Measurements from ENCODE around the gene CDH7. TPM values are rescaled to one million over a fixed set of nuclear protein-coding genes. Genes with fewer than 3 reads are reported as not detected.

CDH7 gene
- total RNA-seq, 4 donors from 2014 or later, result 0.04 TPM; not detected in 3

GRCh38 chr18:65827444-65827843, 76.6 kb downstream of the CDH7 start:
- ATAC-seq, result no peak
- Histone ChIP-seq H3K27ac (no peak overlapping the region), H3K9me3 (no peaks in the 10 kb centered on the region), H3K36me3 (no peaks in the 10 kb centered on the region), H3K4me1 (no peaks in the 10 kb centered on the region), H3K27me3 (no peaks in the 10 kb centered on the region), H3K4me3 (no peak overlapping the region)
- no peak for TF ChIP-seq POLR2A (IDR thresholded peaks at IDR 0.05)
- no peak for TF ChIP-seq EP300 (IDR thresholded peaks at IDR 0.05)
- TF ChIP-seq, protein P1, sequence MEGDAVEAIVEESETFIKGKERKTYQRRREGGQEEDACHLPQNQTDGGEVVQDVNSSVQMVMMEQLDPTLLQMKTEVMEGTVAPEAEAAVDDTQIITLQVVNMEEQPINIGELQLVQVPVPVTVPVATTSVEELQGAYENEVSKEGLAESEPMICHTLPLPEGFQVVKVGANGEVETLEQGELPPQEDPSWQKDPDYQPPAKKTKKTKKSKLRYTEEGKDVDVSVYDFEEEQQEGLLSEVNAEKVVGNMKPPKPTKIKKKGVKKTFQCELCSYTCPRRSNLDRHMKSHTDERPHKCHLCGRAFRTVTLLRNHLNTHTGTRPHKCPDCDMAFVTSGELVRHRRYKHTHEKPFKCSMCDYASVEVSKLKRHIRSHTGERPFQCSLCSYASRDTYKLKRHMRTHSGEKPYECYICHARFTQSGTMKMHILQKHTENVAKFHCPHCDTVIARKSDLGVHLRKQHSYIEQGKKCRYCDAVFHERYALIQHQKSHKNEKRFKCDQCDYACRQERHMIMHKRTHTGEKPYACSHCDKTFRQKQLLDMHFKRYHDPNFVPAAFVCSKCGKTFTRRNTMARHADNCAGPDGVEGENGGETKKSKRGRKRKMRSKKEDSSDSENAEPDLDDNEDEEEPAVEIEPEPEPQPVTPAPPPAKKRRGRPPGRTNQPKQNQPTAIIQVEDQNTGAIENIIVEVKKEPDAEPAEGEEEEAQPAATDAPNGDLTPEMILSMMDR (IDR thresholded peaks at IDR 0.05), result no peak
- TF ChIP-seq POLR2AphosphoS5 (IDR thresholded peaks at IDR 0.05), result no peak
- WGBS, 2 donors (ENCODE audit: low coverage in 1 of 2), result 100% methylated on average over 1 of the region's 1 CpG

GRCh38 chr18:65835881-65836280, 85.1 kb downstream of the CDH7 start:
- H3K27me3 ChIP-seq, result no peaks in the 10 kb centered on the region
- H3K4me3 ChIP-seq, result no peak overlapping the region
- peaks cover 0 to 9% (median 0%) of the 10 kb centered on the region in 3 donors for H3K9me3 ChIP-seq
- H3K36me3 ChIP-seq, result no peaks in the 10 kb centered on the region
- H3K4me1 ChIP-seq, result no peaks in the 10 kb centered on the region
- WGBS, 2 donors (ENCODE audit: low coverage in 1 of 2), result 61 to 68% methylated on average over 4 of the region's 4 CpGs
- no peak for ATAC-seq
- TF ChIP-seq POLR2AphosphoS5 (IDR thresholded peaks at IDR 0.05) (no peak), POLR2A (IDR thresholded peaks at IDR 0.05) (no peak), EP300 (IDR thresholded peaks at IDR 0.05) (no peak)
- TF ChIP-seq, protein P1 (IDR thresholded peaks at IDR 0.05), result no peak
- no peak overlapping the region for H3K27ac ChIP-seq

- 91 to 100% methylated on average over 2 of the region's 2 CpGs for WGBS, 2 donors (ENCODE audit: low coverage in 1 of 2)
- Histone ChIP-seq H3K27me3 (no peaks in the 10 kb centered on the region), H3K36me3 (no peaks in the 10 kb centered on the region), H3K9me3 (no peaks in the 10 kb centered on the region), H3K4me1 (no peaks in the 10 kb centered on the region), H3K27ac (no peak overlapping the region), H3K4me3 (no peak overlapping the region)
- no peak for TF ChIP-seq POLR2AphosphoS5 (IDR thresholded peaks at IDR 0.05)
- no peak for TF ChIP-seq POLR2A (IDR thresholded peaks at IDR 0.05)
- no peak for TF ChIP-seq EP300 (IDR thresholded peaks at IDR 0.05)
- TF ChIP-seq, protein P1 (IDR thresholded peaks at IDR 0.05), result no peak
- no peak for ATAC-seq
These were observed 95.3 kb downstream of the CDH7 start for GRCh38 chr18:65846107-65846506.

DNA sequence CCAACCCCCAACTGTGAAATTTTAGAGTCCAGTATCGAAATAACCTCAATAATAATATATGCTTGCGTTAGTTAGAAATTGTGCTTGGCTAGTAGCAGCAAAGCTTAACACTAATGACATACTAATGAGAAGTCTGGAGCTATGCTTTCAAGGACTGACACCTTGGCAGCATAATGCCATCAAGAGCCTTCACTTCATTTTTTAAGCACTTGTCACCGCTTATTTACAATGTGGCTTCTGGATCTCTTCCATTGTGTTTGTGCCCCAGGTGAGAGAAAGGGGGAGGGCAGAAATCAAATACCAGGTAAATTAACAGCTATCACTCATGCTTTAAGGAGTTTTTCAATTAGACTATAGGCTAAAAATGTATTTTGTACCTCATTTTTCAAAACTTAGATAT, 101.5 kb downstream of the CDH7 start:
- Histone ChIP-seq H3K36me3 (no peaks in the 10 kb centered on the region), H3K4me1 (no peaks in the 10 kb centered on the region), H3K9me3 (no peaks in the 10 kb centered on the region), H3K27ac (no peak overlapping the region), H3K4me3 (no peak overlapping the region), H3K27me3 (no peaks in the 10 kb centered on the region)
- no peak for ATAC-seq
- no peak for TF ChIP-seq POLR2AphosphoS5 (IDR thresholded peaks at IDR 0.05)
- TF ChIP-seq EP300 (IDR thresholded peaks at IDR 0.05), result no peak
- no peak for TF ChIP-seq POLR2A (IDR thresholded peaks at IDR 0.05)
- TF ChIP-seq, protein P1 (IDR thresholded peaks at IDR 0.05), result no peak
- WGBS, 2 donors (ENCODE audit: low coverage in 1 of 2), result 67 to 91% methylated on average over 3 of the region's 3 CpGs

- no peak for ATAC-seq
These were observed 108.3 kb downstream of the CDH7 start for GRCh38 chr18:65859075-65859474.

More at GRCh38 chr18:65859075-65859474, 108.3 kb downstream of the CDH7 start:
- no peak overlapping the region for H3K27ac ChIP-seq
- no peak overlapping the region for H3K4me3 ChIP-seq
- no peaks in the 10 kb centered on the region for H3K4me1 ChIP-seq
- no peaks in the 10 kb centered on the region for H3K27me3 ChIP-seq
- TF ChIP-seq, protein P1 (IDR thresholded peaks at IDR 0.05), result no peak
- TF ChIP-seq POLR2A (IDR thresholded peaks at IDR 0.05) (no peak), POLR2AphosphoS5 (IDR thresholded peaks at IDR 0.05) (no peak), EP300 (IDR thresholded peaks at IDR 0.05) (no peak)
- H3K9me3 ChIP-seq, result no peaks in the 10 kb centered on the region
- no peaks in the 10 kb centered on the region for H3K36me3 ChIP-seq
- WGBS, 2 donors (ENCODE audit: low coverage in 1 of 2), result 53 to 75% methylated on average over 3 of the region's 3 CpGs

Measured in gastroesophageal sphincter (tissue), 4 donors.